ENCODE data around the gene IL1R2.

Gene IL1R2

GRCh38 chr2:101975171-101975870 lies 16.4 kb upstream of the IL1R2 start:
- no peak for DNase-seq

GRCh38 chr2:101976891-101977290 lies 14.9 kb upstream of the IL1R2 start:
- no peak for DNase-seq

GRCh38 chr2:101980368-101980767 lies 11.4 kb upstream of the IL1R2 start:
- no peak for DNase-seq

GRCh38 chr2:101981066-101981465 lies 10.7 kb upstream of the IL1R2 start:
- no peak for DNase-seq

- no peak for DNase-seq
Measured at GRCh38 chr2:101981504-101981903, 10.3 kb upstream of the IL1R2 start.

GRCh38 chr2:101982495-101983029 lies 9.2 kb upstream of the IL1R2 start:
- no peak for DNase-seq

- no peak for DNase-seq
Measured at GRCh38 chr2:101983486-101983885, 8.3 kb upstream of the IL1R2 start.

GRCh38 chr2:101983928-101984327 lies 7.8 kb upstream of the IL1R2 start:
- no peak for DNase-seq

GRCh38 chr2:101984656-101985055 lies 7.1 kb upstream of the IL1R2 start:
- DNase-seq, result no peak

- no peak for DNase-seq
Measured at GRCh38 chr2:101985101-101985792, 6.5 kb upstream of the IL1R2 start.

GRCh38 chr2:101985793-101986164 lies 6.0 kb upstream of the IL1R2 start:
- DNase-seq, result no peak

- no peak for DNase-seq
Measured at GRCh38 chr2:101986376-101986775, 5.4 kb upstream of the IL1R2 start.

GRCh38 chr2:101986804-101987740 lies 4.7 kb upstream of the IL1R2 start:
- DNase-seq, result no peak

- DNase-seq, result no peak
Measured at GRCh38 chr2:101987832-101988231, 3.9 kb upstream of the IL1R2 start.

GRCh38 chr2:101988541-101988940 lies 3.2 kb upstream of the IL1R2 start:
- DNase-seq, result no peak

GRCh38 chr2:101989740-101990460 lies 1.9 kb upstream of the IL1R2 start:
- no peak for DNase-seq

GRCh38 chr2:101993772-101994171 lies 2.0 kb downstream of the IL1R2 start:
- DNase-seq, result no peak

GRCh38 chr2:101995019-101995418 lies 3.3 kb downstream of the IL1R2 start:
- DNase-seq, result no peak

- no peak for DNase-seq
Measured at GRCh38 chr2:101995804-101996203, 4.0 kb downstream of the IL1R2 start.

- DNase-seq, result no peak
Measured at GRCh38 chr2:101998556-101998895, 6.8 kb downstream of the IL1R2 start.

- no peak for DNase-seq
Measured at GRCh38 chr2:101998896-101999789, 7.4 kb downstream of the IL1R2 start.
